ENCODE results near the gene ZBTB46.

GRCh38 chr20:63698739-63699465, 132.2 kb downstream of the ZBTB46 start:
- TF ChIP-seq, protein P1, sequence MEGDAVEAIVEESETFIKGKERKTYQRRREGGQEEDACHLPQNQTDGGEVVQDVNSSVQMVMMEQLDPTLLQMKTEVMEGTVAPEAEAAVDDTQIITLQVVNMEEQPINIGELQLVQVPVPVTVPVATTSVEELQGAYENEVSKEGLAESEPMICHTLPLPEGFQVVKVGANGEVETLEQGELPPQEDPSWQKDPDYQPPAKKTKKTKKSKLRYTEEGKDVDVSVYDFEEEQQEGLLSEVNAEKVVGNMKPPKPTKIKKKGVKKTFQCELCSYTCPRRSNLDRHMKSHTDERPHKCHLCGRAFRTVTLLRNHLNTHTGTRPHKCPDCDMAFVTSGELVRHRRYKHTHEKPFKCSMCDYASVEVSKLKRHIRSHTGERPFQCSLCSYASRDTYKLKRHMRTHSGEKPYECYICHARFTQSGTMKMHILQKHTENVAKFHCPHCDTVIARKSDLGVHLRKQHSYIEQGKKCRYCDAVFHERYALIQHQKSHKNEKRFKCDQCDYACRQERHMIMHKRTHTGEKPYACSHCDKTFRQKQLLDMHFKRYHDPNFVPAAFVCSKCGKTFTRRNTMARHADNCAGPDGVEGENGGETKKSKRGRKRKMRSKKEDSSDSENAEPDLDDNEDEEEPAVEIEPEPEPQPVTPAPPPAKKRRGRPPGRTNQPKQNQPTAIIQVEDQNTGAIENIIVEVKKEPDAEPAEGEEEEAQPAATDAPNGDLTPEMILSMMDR (conservative IDR thresholded peaks at IDR 0.05; ENCODE audit: low read length) = no peak
- no peak for TF ChIP-seq EZH2phosphoT487 (IDR thresholded peaks at IDR 0.05; ENCODE audit: borderline replicate concordance)
